ENCODE results near the gene CSTA.

The CSTA gene

GRCh38 chr3:122305818-122306621, 19.0 kb upstream of the CSTA start:
- DNase-seq, result peak; percentile 31
- H3K9me3 ChIP-seq (ENCODE audit: severe bottlenecking), result no peaks in the 10 kb centered on the region
- peak; percentile 47 for TF ChIP-seq CTCF (IDR thresholded peaks at IDR 0.05; ENCODE audit: low read depth, low read length)
- H3K27me3 ChIP-seq (ENCODE audit: insufficient read depth, low read depth, severe bottlenecking), result peaks cover 6% of the 10 kb centered on the region
- H3K27ac ChIP-seq, result no peak overlapping the region
- no peaks in the 10 kb centered on the region for H3K36me3 ChIP-seq
- no peak overlapping the region for H3K4me3 ChIP-seq (ENCODE audit: low read depth, low read length)

GRCh38 chr3:122306622-122306953, 18.5 kb upstream of the CSTA start:
- peaks cover 6% of the 10 kb centered on the region for H3K27me3 ChIP-seq (ENCODE audit: insufficient read depth, low read depth, severe bottlenecking)
- no peak overlapping the region for H3K27ac ChIP-seq
- no peaks in the 10 kb centered on the region for H3K36me3 ChIP-seq
- no peak for DNase-seq
- H3K4me3 ChIP-seq (ENCODE audit: low read depth, low read length), result no peak overlapping the region
- no peak for TF ChIP-seq CTCF (IDR thresholded peaks at IDR 0.05; ENCODE audit: low read depth, low read length)
- H3K9me3 ChIP-seq (ENCODE audit: severe bottlenecking), result no peaks in the 10 kb centered on the region

GRCh38 chr3:122307094-122307687, 17.9 kb upstream of the CSTA start:
- Histone ChIP-seq H3K27me3 (ENCODE audit: insufficient read depth, low read depth, severe bottlenecking) (peaks cover 6% of the 10 kb centered on the region), H3K27ac (no peak overlapping the region), H3K4me3 (ENCODE audit: low read depth, low read length) (no peak overlapping the region), H3K36me3 (no peaks in the 10 kb centered on the region), H3K9me3 (ENCODE audit: severe bottlenecking) (no peaks in the 10 kb centered on the region)
- no peak for DNase-seq
- TF ChIP-seq CTCF (IDR thresholded peaks at IDR 0.05; ENCODE audit: low read depth, low read length), result no peak

- H3K27ac ChIP-seq, result no peak overlapping the region
- no peak for TF ChIP-seq CTCF (IDR thresholded peaks at IDR 0.05; ENCODE audit: low read depth, low read length)
- no peak for DNase-seq
- peaks cover 6% of the 10 kb centered on the region for H3K27me3 ChIP-seq (ENCODE audit: insufficient read depth, low read depth, severe bottlenecking)
- H3K9me3 ChIP-seq (ENCODE audit: severe bottlenecking), result no peaks in the 10 kb centered on the region
- H3K4me3 ChIP-seq (ENCODE audit: low read depth, low read length), result no peak overlapping the region
- no peaks in the 10 kb centered on the region for H3K36me3 ChIP-seq
Measured at GRCh38 chr3:122307976-122308375, 17.1 kb upstream of the CSTA start.

DNA sequence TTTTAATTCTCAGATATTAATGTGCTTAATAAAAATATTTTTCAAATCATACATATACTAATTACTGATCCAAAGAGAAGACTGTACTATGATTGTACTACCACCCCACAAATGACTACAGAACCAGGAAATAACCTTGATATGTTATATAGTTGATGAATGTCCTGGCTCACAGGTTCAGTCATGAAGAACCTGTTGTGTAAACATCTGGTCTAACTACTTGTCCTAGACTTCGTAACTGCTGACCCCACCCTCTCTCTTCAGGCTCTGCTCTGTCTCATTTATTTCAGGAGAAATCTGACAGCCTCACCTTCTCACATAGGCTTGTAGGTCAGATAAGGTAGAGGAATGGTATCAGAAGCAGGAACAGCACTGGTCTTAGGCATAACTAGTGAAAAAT, 14.7 kb upstream of the CSTA start:
- Histone ChIP-seq H3K27me3 (ENCODE audit: insufficient read depth, low read depth, severe bottlenecking) (peaks cover 6% of the 10 kb centered on the region), H3K27ac (no peak overlapping the region), H3K9me3 (ENCODE audit: severe bottlenecking) (no peaks in the 10 kb centered on the region), H3K4me3 (ENCODE audit: low read depth, low read length) (no peak overlapping the region), H3K36me3 (no peaks in the 10 kb centered on the region)
- no peak for DNase-seq
- no peak for TF ChIP-seq CTCF (IDR thresholded peaks at IDR 0.05; ENCODE audit: low read depth, low read length)
